ENCODE measurements around the gene SMIM5.

Gene SMIM5

DNA sequence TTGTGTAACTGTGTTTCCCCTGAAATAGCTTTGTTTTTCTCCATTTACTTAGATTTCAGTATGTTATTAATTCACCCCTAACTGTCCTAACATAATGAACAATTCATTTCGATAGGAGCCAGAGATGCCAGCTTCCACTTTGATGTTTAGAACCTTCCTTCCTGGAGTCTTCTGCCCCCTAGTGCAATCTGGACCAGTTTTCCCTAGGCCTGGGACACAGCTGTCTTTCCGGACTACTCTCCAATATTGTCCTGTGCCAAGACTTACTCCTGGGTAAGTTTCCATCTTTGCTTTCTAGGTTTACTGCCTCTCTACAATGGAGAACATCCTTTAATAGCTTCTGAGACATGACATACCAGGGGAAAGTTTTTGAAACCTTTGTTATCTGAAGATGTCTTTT lies 20.9 kb downstream of the SMIM5 start:
- no peak overlapping the region for H3K9ac ChIP-seq (ENCODE audit: low read depth, low read length)
- H3K36me3 ChIP-seq (ENCODE audit: control insufficient read depth, insufficient read depth, low read length): peaks cover 48% of the 10 kb centered on the region
- H3K27ac ChIP-seq (ENCODE audit: low read depth, low read length): no peak overlapping the region

DNA sequence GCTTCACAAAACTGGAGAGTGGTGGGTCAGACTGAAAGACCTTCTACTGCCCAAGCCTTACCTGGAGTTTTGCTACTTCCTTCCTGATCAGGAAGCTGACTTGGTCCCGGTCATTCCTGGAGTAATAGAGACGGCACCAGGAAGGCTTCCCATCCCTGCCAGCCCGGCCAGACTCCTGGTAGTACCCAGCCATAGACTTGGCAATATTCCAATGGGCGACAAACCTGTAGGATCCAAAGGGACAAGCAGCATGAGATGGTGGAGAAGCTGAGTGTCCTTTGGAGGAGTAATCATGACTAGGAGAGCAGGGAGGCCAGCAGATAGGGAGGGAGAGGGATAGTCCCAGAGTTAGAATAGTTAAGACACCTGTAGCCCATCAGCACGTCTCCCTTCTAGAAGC lies 25.0 kb downstream of the SMIM5 start:
- Histone ChIP-seq H3K27me3 (ENCODE audit: control insufficient read depth, insufficient read depth, low read length) (no peaks in the 10 kb centered on the region), H3K9me3 (ENCODE audit: control insufficient read depth, insufficient read depth, low read length) (no peaks in the 10 kb centered on the region), H3K4me1 (ENCODE audit: control insufficient read depth, insufficient read depth, low read length) (no peaks in the 10 kb centered on the region), H3K9ac (ENCODE audit: low read depth, low read length) (no peak overlapping the region), H3K27ac (ENCODE audit: low read depth, low read length) (no peak overlapping the region), H3K36me3 (ENCODE audit: control insufficient read depth, insufficient read depth, low read length) (peaks cover 55% of the 10 kb centered on the region), H3K4me3 (ENCODE audit: low read depth, low read length) (no peak overlapping the region)

More for the DNA sequence above, 20.9 kb downstream of the SMIM5 start:
- H3K4me1 ChIP-seq (ENCODE audit: control insufficient read depth, insufficient read depth, low read length): no peaks in the 10 kb centered on the region
- H3K9me3 ChIP-seq (ENCODE audit: control insufficient read depth, insufficient read depth, low read length): no peaks in the 10 kb centered on the region
- H3K4me3 ChIP-seq (ENCODE audit: low read depth, low read length): no peak overlapping the region
- H3K27me3 ChIP-seq (ENCODE audit: control insufficient read depth, insufficient read depth, low read length): no peaks in the 10 kb centered on the region

DNA sequence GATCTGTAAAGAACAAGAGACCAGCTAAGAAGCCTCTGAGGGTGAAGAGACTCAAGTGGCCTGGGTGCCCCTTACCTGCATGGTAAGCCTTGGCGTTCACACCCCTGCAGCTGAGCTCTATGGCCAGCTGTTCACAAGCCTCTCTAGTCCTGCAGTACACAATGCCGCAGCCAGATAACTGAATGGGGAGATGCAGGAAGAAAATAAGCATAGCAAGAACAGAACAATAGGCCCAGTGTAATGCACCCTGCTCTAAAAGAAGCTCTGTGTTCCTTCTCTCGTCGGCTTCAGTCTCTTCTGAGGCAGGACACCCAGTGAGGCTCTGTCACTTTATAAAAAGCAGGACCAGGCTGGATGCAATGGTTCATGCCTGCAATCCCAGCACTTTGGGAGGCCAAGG lies 28.3 kb downstream of the SMIM5 start:
- Histone ChIP-seq H3K27me3 (ENCODE audit: control insufficient read depth, insufficient read depth, low read length) (no peaks in the 10 kb centered on the region), H3K4me1 (ENCODE audit: control insufficient read depth, insufficient read depth, low read length) (0 out of 2 replicates have a peak, but pooled peaks cover 3% of the 10 kb centered on the region), H3K27ac (ENCODE audit: low read depth, low read length) (no peak overlapping the region), H3K36me3 (ENCODE audit: control insufficient read depth, insufficient read depth, low read length) (peaks cover 53% of the 10 kb centered on the region), H3K4me3 (ENCODE audit: low read depth, low read length) (no peak overlapping the region), H3K9me3 (ENCODE audit: control insufficient read depth, insufficient read depth, low read length) (no peaks in the 10 kb centered on the region), H3K9ac (ENCODE audit: low read depth, low read length) (no peak overlapping the region)

- Histone ChIP-seq H3K9me3 (ENCODE audit: control insufficient read depth, insufficient read depth, low read length) (no peaks in the 10 kb centered on the region), H3K4me1 (ENCODE audit: control insufficient read depth, insufficient read depth, low read length) (0 out of 2 replicates have a peak, but pooled peaks cover 3% of the 10 kb centered on the region), H3K9ac (ENCODE audit: low read depth, low read length) (no peak overlapping the region), H3K27me3 (ENCODE audit: control insufficient read depth, insufficient read depth, low read length) (no peaks in the 10 kb centered on the region), H3K27ac (ENCODE audit: low read depth, low read length) (no peak overlapping the region), H3K4me3 (ENCODE audit: low read depth, low read length) (no peak overlapping the region), H3K36me3 (ENCODE audit: control insufficient read depth, insufficient read depth, low read length) (peaks cover 48% of the 10 kb centered on the region)
Measured at GRCh38 chr17:75662511-75662910, 29.3 kb downstream of the SMIM5 start.

- Histone ChIP-seq H3K36me3 (ENCODE audit: control insufficient read depth, insufficient read depth, low read length) (peaks cover 51% of the 10 kb centered on the region), H3K4me3 (ENCODE audit: low read depth, low read length) (no peak overlapping the region), H3K9me3 (ENCODE audit: control insufficient read depth, insufficient read depth, low read length) (no peaks in the 10 kb centered on the region), H3K9ac (ENCODE audit: low read depth, low read length) (no peak overlapping the region), H3K4me1 (ENCODE audit: control insufficient read depth, insufficient read depth, low read length) (0 out of 2 replicates have a peak, but pooled peaks cover 8% of the 10 kb centered on the region), H3K27me3 (ENCODE audit: control insufficient read depth, insufficient read depth, low read length) (no peaks in the 10 kb centered on the region), H3K27ac (ENCODE audit: low read depth, low read length) (no peak overlapping the region)
Measured at GRCh38 chr17:75664099-75664549, 30.9 kb downstream of the SMIM5 start.

- Histone ChIP-seq H3K27me3 (ENCODE audit: control insufficient read depth, insufficient read depth, low read length) (no peaks in the 10 kb centered on the region), H3K4me1 (ENCODE audit: control insufficient read depth, insufficient read depth, low read length) (0 out of 2 replicates have a peak, but pooled peaks cover 8% of the 10 kb centered on the region), H3K27ac (ENCODE audit: low read depth, low read length) (no peak overlapping the region), H3K9me3 (ENCODE audit: control insufficient read depth, insufficient read depth, low read length) (no peaks in the 10 kb centered on the region), H3K9ac (ENCODE audit: low read depth, low read length) (peak overlapping the region; percentile 81), H3K4me3 (ENCODE audit: low read depth, low read length) (peak overlapping the region; percentile 90), H3K36me3 (ENCODE audit: control insufficient read depth, insufficient read depth, low read length) (peaks cover 56% of the 10 kb centered on the region)
Measured at GRCh38 chr17:75665981-75666380, 32.7 kb downstream of the SMIM5 start.

DNA sequence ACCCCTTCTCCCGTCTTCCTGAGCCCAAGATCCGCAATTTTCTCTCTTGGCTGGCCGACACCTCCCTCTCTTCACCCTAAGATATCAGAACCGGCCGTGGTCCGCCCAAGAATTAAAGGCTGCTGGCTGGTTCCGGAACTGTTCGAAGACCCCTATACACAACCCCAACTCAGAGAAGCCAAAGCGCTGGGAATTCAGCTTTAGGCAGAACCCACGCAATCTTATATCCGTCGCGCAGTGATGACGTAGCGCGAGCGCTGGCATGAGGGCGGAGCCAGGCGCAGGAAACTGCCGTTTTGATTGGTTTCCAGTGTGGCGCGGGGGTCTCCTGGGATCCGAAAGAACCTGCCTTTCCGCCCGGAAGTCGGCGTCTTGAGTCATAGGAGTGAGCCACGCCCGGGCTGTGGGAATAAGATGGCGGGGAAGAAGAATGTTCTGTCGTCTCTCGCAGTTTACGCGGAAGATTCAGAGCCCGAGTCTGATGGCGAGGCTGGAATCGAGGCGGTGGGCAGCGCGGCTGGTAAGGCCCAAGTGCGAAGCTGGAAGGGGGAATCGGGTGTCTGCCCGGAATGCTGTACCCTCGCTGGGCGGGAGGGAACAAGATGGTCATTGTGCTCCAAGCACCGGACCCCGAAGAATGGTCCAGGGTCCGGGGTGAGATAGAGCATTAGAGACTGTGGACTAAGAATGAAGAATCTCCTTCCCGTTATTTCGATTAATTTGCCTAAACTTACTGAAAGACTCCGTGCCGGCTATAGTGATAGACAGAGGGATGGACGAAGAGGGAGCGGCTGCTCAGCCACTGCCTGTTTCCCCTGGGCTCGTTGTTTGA lies 33.9 kb downstream of the SMIM5 start, which contains the start of the genes RECQL5 and SAP30BP:
RECQL5 (minus strand) TSS at position 196 of the 832 bp plus-strand sequence. CDS start 597 bp downstream, outside the sequence.
SAP30BP (plus strand) TSS at position 380 of the 832 bp plus-strand sequence; CDS start at position 415, 35 bp downstream.
- peaks cover 56% of the 10 kb centered on the region for H3K36me3 ChIP-seq (ENCODE audit: control insufficient read depth, insufficient read depth, low read length)
- H3K9ac ChIP-seq (ENCODE audit: low read depth, low read length): peak within 1 kb of the TSS; percentile 88
- H3K27ac ChIP-seq (ENCODE audit: low read depth, low read length): peak within 1 kb of the TSS; percentile 80
- 0 out of 2 replicates have a peak, but pooled peaks cover 8% of the 10 kb centered on the region for H3K4me1 ChIP-seq (ENCODE audit: control insufficient read depth, insufficient read depth, low read length)
- peak within 1 kb of the TSS; percentile 90 for H3K4me3 ChIP-seq (ENCODE audit: low read depth, low read length)
- no peaks in the 10 kb centered on the region for H3K9me3 ChIP-seq (ENCODE audit: control insufficient read depth, insufficient read depth, low read length)
- H3K27me3 ChIP-seq (ENCODE audit: control insufficient read depth, insufficient read depth, low read length): no peaks in the 10 kb centered on the region

DNA sequence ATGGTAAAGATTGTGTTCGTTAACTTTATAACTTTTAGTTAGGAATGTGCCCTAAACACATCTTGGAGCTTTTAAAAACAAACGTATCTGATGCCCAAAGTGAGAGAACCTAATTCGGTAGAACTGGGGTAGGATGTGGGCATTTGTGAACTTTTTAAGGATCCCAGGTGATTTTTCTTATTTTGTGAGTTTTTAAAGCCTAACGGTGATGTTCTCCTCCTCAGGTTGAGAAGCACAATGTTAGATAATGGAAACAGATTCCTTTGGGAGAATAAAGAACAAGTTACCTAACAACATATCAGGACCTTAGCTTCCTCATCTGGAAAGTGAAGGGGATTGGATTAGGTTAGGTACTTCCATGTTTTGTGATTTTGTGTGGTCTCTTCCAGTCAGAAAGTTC lies 34.6 kb downstream of the SMIM5 start:
- peaks cover 56% of the 10 kb centered on the region for H3K36me3 ChIP-seq (ENCODE audit: control insufficient read depth, insufficient read depth, low read length)
- no peaks in the 10 kb centered on the region for H3K9me3 ChIP-seq (ENCODE audit: control insufficient read depth, insufficient read depth, low read length)
- H3K27ac ChIP-seq (ENCODE audit: low read depth, low read length): peak overlapping the region; percentile 75
- H3K27me3 ChIP-seq (ENCODE audit: control insufficient read depth, insufficient read depth, low read length): no peaks in the 10 kb centered on the region
- H3K9ac ChIP-seq (ENCODE audit: low read depth, low read length): peak overlapping the region; percentile 88
- 0 out of 2 replicates have a peak, but pooled peaks cover 8% of the 10 kb centered on the region for H3K4me1 ChIP-seq (ENCODE audit: control insufficient read depth, insufficient read depth, low read length)
- H3K4me3 ChIP-seq (ENCODE audit: low read depth, low read length): peak overlapping the region; percentile 90

DNA sequence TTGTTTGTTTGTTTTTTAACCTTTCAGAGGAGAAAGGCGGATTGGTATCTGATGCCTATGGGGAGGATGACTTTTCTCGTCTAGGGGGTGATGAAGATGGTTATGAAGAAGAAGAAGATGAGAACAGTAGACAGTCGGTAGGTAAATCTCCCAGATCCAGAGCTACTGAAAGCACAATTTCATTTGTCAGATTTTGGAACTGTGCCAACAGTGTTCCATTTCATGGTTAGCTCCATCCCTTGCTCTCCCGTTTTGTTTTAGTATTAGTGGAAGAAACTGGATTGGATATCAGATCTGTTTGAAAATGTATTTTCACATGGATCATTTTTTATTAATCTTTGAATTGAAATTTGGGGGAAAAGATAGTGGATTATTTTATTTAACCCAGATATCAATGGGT lies 35.3 kb downstream of the SMIM5 start:
- H3K4me3 ChIP-seq (ENCODE audit: low read depth, low read length): peak overlapping the region; percentile 90
- no peaks in the 10 kb centered on the region for H3K27me3 ChIP-seq (ENCODE audit: control insufficient read depth, insufficient read depth, low read length)
- H3K36me3 ChIP-seq (ENCODE audit: control insufficient read depth, insufficient read depth, low read length): peaks cover 57% of the 10 kb centered on the region
- H3K4me1 ChIP-seq (ENCODE audit: control insufficient read depth, insufficient read depth, low read length): 0 out of 2 replicates have a peak, but pooled peaks cover 8% of the 10 kb centered on the region
- H3K9me3 ChIP-seq (ENCODE audit: control insufficient read depth, insufficient read depth, low read length): no peaks in the 10 kb centered on the region
- H3K27ac ChIP-seq (ENCODE audit: low read depth, low read length): no peak overlapping the region
- no peak overlapping the region for H3K9ac ChIP-seq (ENCODE audit: low read depth, low read length)

DNA sequence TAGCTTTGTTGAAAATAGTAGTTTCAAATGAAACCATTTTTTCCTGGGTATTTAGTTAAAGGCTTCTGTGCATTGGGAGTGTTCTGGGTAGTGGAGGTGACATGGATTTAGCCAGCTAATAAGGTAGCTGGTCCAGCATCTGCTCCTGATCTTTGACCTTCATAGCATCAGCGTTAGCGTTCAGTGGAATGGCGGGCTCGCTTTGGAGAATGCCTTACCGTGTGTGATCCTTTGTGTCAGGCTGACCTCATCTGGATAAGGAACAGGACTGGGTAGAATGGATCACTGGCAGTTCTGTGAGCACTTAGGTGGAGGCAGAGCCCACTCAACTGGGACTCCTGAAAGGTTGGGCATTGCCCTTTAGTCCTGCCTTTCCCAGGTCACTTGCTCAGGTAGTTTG lies 37.6 kb downstream of the SMIM5 start:
- peaks cover 57% of the 10 kb centered on the region for H3K36me3 ChIP-seq (ENCODE audit: control insufficient read depth, insufficient read depth, low read length)
- H3K4me3 ChIP-seq (ENCODE audit: low read depth, low read length): no peak overlapping the region

GRCh38 chr17:75672011-75672410 lies 38.8 kb downstream of the SMIM5 start:
- peaks cover 61% of the 10 kb centered on the region for H3K36me3 ChIP-seq (ENCODE audit: control insufficient read depth, insufficient read depth, low read length)
- no peaks in the 10 kb centered on the region for H3K27me3 ChIP-seq (ENCODE audit: control insufficient read depth, insufficient read depth, low read length)
- H3K4me3 ChIP-seq (ENCODE audit: low read depth, low read length): no peak overlapping the region
- no peaks in the 10 kb centered on the region for H3K9me3 ChIP-seq (ENCODE audit: control insufficient read depth, insufficient read depth, low read length)
- no peak overlapping the region for H3K27ac ChIP-seq (ENCODE audit: low read depth, low read length)
- H3K4me1 ChIP-seq (ENCODE audit: control insufficient read depth, insufficient read depth, low read length): 0 out of 2 replicates have a peak, but pooled peaks cover 4% of the 10 kb centered on the region
- no peak overlapping the region for H3K9ac ChIP-seq (ENCODE audit: low read depth, low read length)

More for the DNA sequence above, 37.6 kb downstream of the SMIM5 start:
- no peaks in the 10 kb centered on the region for H3K27me3 ChIP-seq (ENCODE audit: control insufficient read depth, insufficient read depth, low read length)
- H3K4me1 ChIP-seq (ENCODE audit: control insufficient read depth, insufficient read depth, low read length): 0 out of 2 replicates have a peak, but pooled peaks cover 8% of the 10 kb centered on the region
- no peak overlapping the region for H3K27ac ChIP-seq (ENCODE audit: low read depth, low read length)
- H3K9me3 ChIP-seq (ENCODE audit: control insufficient read depth, insufficient read depth, low read length): no peaks in the 10 kb centered on the region
- no peak overlapping the region for H3K9ac ChIP-seq (ENCODE audit: low read depth, low read length)

Data from HUES48 (cell line).